PC-9 (cell line): Measurements from ENCODE around the gene CSNK2A1. TPM values are rescaled to one million over a fixed set of nuclear protein-coding genes. Genes with fewer than 3 reads are reported as not detected.

Source experiments
- BruUV-seq: library from RNA; stranded (reverse); fragments of 400-500 nt; replicated peaks from 2 replicates; lab custom pipeline; 2021; lab: Mats Ljungman, UMichigan
- CTCF ChIA-PET: fragments of 300-600 bp; sonication (Branson Sonifier 250); formaldehyde crosslinking; loops from one replicate; lab custom pipeline; 2022; ENCODE audit warnings: antibody characterized with exemption; lab: Charles Lee
- POLR2A ChIA-PET: fragments of 300-600 bp; sonication (Branson Sonifier 250); formaldehyde crosslinking; loops from one replicate; lab custom pipeline; 2022; ENCODE audit warnings: antibody characterized with exemption; ENCODE audit not compliant: unreplicated experiment; lab: Charles Lee
- DNase-seq, 2 experiments: peaks; one replicate each; pipeline versions ENCODE4 v3.0.0 to v3.0.0-alpha.2; 2015 to 2022; ENCODE audit warnings: mixed read lengths in 1 of 2
- H2AFZ ChIP-seq: fragments of 200-600 bp; sonication (generic); 2 replicates; pipeline ENCODE4 v1.8.1; 2017; ENCODE audit warnings: antibody characterized with exemption
- H3F3A ChIP-seq: fragments of 200-600 bp; sonication (generic); 2 replicates; pipeline ENCODE4 v1.8.1; 2017; ENCODE audit warnings: antibody characterized with exemption, mild to moderate bottlenecking, low read depth; ENCODE audit not compliant: insufficient read depth
- H3K27ac ChIP-seq: fragments of 200-600 bp; sonication (generic); 2 replicates; pipeline ENCODE4 v1.6.1; 2016; ENCODE audit warnings: mixed run types
- H3K27me3 ChIP-seq: fragments of 200-600 bp; sonication (generic); 2 replicates; pipeline ENCODE4 v1.6.1; 2016; ENCODE audit warnings: low read depth, mixed run types; ENCODE audit not compliant: insufficient read depth
- H3K36me3 ChIP-seq: fragments of 200-600 bp; sonication (generic); 2 replicates; pipeline ENCODE4 v1.6.1; 2016; ENCODE audit warnings: low read depth, mixed run types
- H3K4me1 ChIP-seq: fragments of 200-600 bp; sonication (generic); replicated peaks from 2 replicates; pipeline ENCODE4 v1.6.1; 2016; ENCODE audit warnings: mixed run types; ENCODE audit not compliant: insufficient read depth
- H3K4me2 ChIP-seq: fragments of 200-600 bp; sonication (generic); 2 replicates; pipeline ENCODE4 v1.6.1; 2017; ENCODE audit warnings: mixed run types
- H3K4me3 ChIP-seq: fragments of 200-600 bp; sonication (generic); 2 replicates; pipeline ENCODE4 v1.6.1; 2016; ENCODE audit warnings: mixed run types
- H3K79me2 ChIP-seq: fragments of 200-600 bp; sonication (generic); 2 replicates; pipeline ENCODE4 v1.6.1; 2017; ENCODE audit warnings: low read depth, mixed run types
- H3K9me2 ChIP-seq: fragments of 200-600 bp; sonication (generic); 2 replicates; pipeline ENCODE4 v1.8.1; 2017; ENCODE audit warnings: mild to moderate bottlenecking; ENCODE audit not compliant: insufficient read depth
- H3K9me3 ChIP-seq: fragments of 200-600 bp; sonication (generic); 2 replicates; pipeline ENCODE4 v1.8.1; 2016; ENCODE audit warnings: low read depth; ENCODE audit not compliant: insufficient read depth
- H4K20me1 ChIP-seq: fragments of 200-600 bp; sonication (generic); 2 replicates; pipeline ENCODE4 v1.8.1; 2017; ENCODE audit not compliant: insufficient read depth
- EZH2 ChIP-seq: fragments of 200-600 bp; sonication (generic); IDR thresholded peaks from 2 replicates; pipeline ENCODE4 v1.8.0; 2017; ENCODE audit warnings: antibody characterized with exemption, low read depth
- intact Hi-C: fragments of 100-400 bp; cut with micrococcal nuclease; formaldehyde crosslinking; loops from one replicate; pipeline ENCODE4 v1.10.0; 2022; ENCODE audit not compliant: unreplicated experiment
- total RNA-seq: library from RNA; stranded (reverse); gene quantifications from 2 replicates; pipeline ENCODE4 v1.2.3, GENCODE V29; 2021
- TF ChIP-seq, protein P1 (sequence below): fragments of 200-600 bp; sonication (generic); conservative IDR thresholded peaks from 2 replicates; pipeline ENCODE4 v1.6.1; 2017; ENCODE audit warnings: mixed run types, antibody characterized with exemption, mild to moderate bottlenecking, moderate library complexity

CSNK2A1 gene
- total RNA-seq, 1 experiment from 2014 or later, result 222 TPM

DNA sequence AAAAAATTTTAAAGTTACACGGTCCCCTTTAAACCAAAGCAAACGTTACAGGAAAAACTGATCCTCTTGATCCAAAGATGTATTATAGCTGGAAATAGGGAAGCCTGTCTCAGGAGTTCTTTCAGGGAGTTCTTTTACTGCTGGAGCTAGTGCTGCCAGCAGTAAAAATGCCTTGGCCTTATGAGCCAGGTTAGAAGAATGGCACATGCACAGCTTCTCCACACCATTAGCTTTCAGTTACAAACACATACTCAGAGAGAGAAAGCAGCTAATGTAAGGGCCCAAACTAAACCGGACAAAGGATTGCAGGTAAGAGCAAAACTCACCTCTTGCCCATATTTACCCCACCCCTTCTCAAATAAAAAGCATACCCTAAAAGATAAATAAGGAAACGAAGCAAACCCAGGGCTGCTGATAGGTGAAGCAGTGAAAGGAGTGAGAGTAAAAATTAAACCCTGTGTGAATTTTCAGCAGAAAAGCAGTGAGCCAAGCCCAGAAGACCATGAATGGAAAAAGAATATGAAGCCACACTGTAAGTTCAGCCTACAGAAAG lies 100.3 kb downstream of the CSNK2A1 start:
- no TSS peak for BruUV-seq
- H3K4me3 ChIP-seq, result no peak overlapping the region
- no peaks in the 10 kb centered on the region for H3K9me2 ChIP-seq
- POLR2A ChIA-PET, result no interaction called here
- intact Hi-C loops, result no loop called here
- no peaks in the 10 kb centered on the region for H3K9me3 ChIP-seq
- no peaks in the 10 kb centered on the region for H3K27me3 ChIP-seq
- peaks cover 12% of the 10 kb centered on the region for H3K4me1 ChIP-seq
- no peak overlapping the region for H3K27ac ChIP-seq
- no peak overlapping the region for H3K4me2 ChIP-seq
- 0 out of 2 replicates have a peak, but pooled peaks cover 5% of the 10 kb centered on the region for H3K79me2 ChIP-seq
- peaks cover 6% of the 10 kb centered on the region; the same call in 1 of the 2 replicates for H3F3A ChIP-seq
- no peak overlapping the region for H2AFZ ChIP-seq
- peaks cover 36% of the 10 kb centered on the region for H3K36me3 ChIP-seq
- CTCF ChIA-PET, result interaction anchor here (0.6 kb wide), 1 partner anchor 77 kb away, joined by 7 read pairs; no protein-coding TSS in a partner anchor
- TF ChIP-seq, protein P1, sequence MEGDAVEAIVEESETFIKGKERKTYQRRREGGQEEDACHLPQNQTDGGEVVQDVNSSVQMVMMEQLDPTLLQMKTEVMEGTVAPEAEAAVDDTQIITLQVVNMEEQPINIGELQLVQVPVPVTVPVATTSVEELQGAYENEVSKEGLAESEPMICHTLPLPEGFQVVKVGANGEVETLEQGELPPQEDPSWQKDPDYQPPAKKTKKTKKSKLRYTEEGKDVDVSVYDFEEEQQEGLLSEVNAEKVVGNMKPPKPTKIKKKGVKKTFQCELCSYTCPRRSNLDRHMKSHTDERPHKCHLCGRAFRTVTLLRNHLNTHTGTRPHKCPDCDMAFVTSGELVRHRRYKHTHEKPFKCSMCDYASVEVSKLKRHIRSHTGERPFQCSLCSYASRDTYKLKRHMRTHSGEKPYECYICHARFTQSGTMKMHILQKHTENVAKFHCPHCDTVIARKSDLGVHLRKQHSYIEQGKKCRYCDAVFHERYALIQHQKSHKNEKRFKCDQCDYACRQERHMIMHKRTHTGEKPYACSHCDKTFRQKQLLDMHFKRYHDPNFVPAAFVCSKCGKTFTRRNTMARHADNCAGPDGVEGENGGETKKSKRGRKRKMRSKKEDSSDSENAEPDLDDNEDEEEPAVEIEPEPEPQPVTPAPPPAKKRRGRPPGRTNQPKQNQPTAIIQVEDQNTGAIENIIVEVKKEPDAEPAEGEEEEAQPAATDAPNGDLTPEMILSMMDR, result no peak
- TF ChIP-seq EZH2, result no peak
- no peak for DNase-seq
- H4K20me1 ChIP-seq, result peaks cover 20% of the 10 kb centered on the region

DNA sequence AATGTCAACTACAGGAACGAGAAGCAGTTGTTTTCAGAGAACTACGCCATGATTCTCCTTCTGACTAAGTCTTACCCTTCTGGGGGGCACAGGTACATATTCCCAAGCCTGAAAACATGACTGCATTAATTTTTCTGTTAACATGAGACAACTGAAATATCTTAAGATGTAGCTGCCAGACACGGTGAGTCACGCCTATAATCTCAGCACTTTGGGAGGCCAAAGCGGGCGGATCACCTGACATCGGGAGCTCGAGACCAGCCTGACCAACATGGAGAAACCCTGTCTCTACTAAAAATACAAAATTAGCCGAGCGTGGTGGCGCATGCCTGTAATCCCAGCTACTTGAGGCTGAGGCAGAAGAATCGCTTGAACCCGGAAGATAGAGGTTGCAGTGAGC lies 103.0 kb downstream of the CSNK2A1 start:
- Histone ChIP-seq H3K36me3 (peaks cover 30% of the 10 kb centered on the region), H3K4me2 (no peak overlapping the region)
- POLR2A ChIA-PET, result no interaction called here

DNA sequence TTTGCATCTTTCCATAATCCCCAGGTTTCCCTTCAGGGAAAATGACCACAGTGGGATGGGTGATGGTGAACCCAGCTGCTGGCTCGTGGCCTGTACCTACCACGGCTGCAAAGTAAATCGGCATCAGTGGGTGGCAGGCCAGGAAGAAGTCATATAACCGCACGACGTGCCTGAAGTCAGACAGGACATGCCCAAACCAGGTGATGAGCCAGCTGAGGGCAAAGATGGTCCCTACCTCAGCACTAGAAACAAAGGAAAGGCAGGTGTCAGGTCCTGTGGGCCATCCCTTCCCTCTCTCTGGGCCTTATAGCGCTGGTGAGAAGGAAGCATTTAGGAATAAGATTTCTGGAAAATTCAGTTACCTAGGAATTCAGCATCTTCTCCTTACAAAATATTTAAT lies 103.4 kb downstream of the CSNK2A1 start:
- H3F3A ChIP-seq, result peaks cover 3% of the 10 kb centered on the region; the same call in 1 of the 2 replicates
- no peaks in the 10 kb centered on the region for H3K27me3 ChIP-seq
- peaks cover 34% of the 10 kb centered on the region for H3K36me3 ChIP-seq
- no TSS peak for BruUV-seq
- no peak overlapping the region for H3K4me3 ChIP-seq
- no peak overlapping the region for H3K27ac ChIP-seq
- H3K4me2 ChIP-seq, result no peak overlapping the region
- CTCF ChIA-PET, result no interaction called here
- no peak for DNase-seq
- POLR2A ChIA-PET, result no interaction called here
- no peaks in the 10 kb centered on the region for H3K79me2 ChIP-seq
- H4K20me1 ChIP-seq, result peaks cover 6% of the 10 kb centered on the region; the same call in 1 of the 2 replicates
- H2AFZ ChIP-seq, result no peak overlapping the region
- TF ChIP-seq, protein P1, result no peak
- no peak for TF ChIP-seq EZH2
- intact Hi-C loops, result no loop called here
- H3K4me1 ChIP-seq, result peaks cover 7% of the 10 kb centered on the region
- no peaks in the 10 kb centered on the region for H3K9me3 ChIP-seq
- no peaks in the 10 kb centered on the region for H3K9me2 ChIP-seq

More for the DNA sequence above, 103.0 kb downstream of the CSNK2A1 start:
- TF ChIP-seq, protein P1, result no peak
- TF ChIP-seq EZH2, result no peak
- Histone ChIP-seq H3F3A (no peaks in the 10 kb centered on the region), H2AFZ (no peak overlapping the region), H3K4me1 (peaks cover 12% of the 10 kb centered on the region), H3K27ac (no peak overlapping the region), H3K79me2 (no peaks in the 10 kb centered on the region), H3K4me3 (no peak overlapping the region), H3K9me2 (no peaks in the 10 kb centered on the region), H3K27me3 (no peaks in the 10 kb centered on the region), H4K20me1 (peaks cover 11% of the 10 kb centered on the region), H3K9me3 (no peaks in the 10 kb centered on the region)
- no peak for DNase-seq
- CTCF ChIA-PET, result no interaction called here
- BruUV-seq, result no TSS peak
- intact Hi-C loops, result no loop called here
